ENCODE results near the gene PRSS3. TPM values are rescaled to one million over a fixed set of nuclear protein-coding genes. Genes with fewer than 3 reads are reported as not detected.
"Not testable (repeated sequence)": the region's sequence is repeated elsewhere in the genome, so short reads cannot be mapped to it uniquely, and the experiment has no call there.

Gene PRSS3
- total RNA-seq, 2 donors from 2014 or later, result 0.23 to 1.5 TPM

DNA sequence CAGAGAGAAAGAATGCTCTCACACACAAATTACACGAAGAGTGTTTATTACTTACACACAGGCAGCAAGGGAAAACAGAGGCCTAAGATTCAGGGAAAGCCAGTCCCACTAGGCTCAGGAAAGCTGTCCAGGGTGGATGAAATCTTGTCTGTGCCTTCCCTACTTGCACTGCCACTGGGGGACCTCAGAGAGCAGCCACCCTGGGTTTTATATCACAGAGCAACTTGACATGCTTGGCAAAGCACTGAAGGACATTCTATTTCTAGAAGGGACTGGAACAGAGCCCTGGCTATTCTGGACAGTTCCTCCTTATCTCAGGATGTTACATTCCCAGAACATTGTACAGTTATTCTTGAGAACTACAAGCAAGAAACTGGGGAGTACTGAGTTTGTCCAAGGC lies 7.5 kb upstream of the PRSS3 start:
- H3K27ac ChIP-seq, result no peak overlapping the region
- H3K36me3 ChIP-seq, result no peaks in the 10 kb centered on the region
- H3K27me3 ChIP-seq (replicated peaks; ENCODE audit: insufficient read depth), result no peaks in the 10 kb centered on the region
- H3K4me3 ChIP-seq, result no peak overlapping the region
- DNase-seq (ENCODE audit: low spot score), result no peak
- WGBS, result 0% methylated on average over 1 of the region's 1 CpG
- no peaks in the 10 kb centered on the region for H3K4me1 ChIP-seq (replicated peaks)
- intact Hi-C loops (cut with DNase I), result no loop called here
- no peak for TF ChIP-seq POLR2A (IDR thresholded peaks at IDR 0.05)
- TF ChIP-seq, protein P1, sequence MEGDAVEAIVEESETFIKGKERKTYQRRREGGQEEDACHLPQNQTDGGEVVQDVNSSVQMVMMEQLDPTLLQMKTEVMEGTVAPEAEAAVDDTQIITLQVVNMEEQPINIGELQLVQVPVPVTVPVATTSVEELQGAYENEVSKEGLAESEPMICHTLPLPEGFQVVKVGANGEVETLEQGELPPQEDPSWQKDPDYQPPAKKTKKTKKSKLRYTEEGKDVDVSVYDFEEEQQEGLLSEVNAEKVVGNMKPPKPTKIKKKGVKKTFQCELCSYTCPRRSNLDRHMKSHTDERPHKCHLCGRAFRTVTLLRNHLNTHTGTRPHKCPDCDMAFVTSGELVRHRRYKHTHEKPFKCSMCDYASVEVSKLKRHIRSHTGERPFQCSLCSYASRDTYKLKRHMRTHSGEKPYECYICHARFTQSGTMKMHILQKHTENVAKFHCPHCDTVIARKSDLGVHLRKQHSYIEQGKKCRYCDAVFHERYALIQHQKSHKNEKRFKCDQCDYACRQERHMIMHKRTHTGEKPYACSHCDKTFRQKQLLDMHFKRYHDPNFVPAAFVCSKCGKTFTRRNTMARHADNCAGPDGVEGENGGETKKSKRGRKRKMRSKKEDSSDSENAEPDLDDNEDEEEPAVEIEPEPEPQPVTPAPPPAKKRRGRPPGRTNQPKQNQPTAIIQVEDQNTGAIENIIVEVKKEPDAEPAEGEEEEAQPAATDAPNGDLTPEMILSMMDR (IDR thresholded peaks at IDR 0.05), result no peak
- no peak for TF ChIP-seq POLR2AphosphoS5 (IDR thresholded peaks at IDR 0.05)
- no peaks in the 10 kb centered on the region for H3K9me3 ChIP-seq

DNA sequence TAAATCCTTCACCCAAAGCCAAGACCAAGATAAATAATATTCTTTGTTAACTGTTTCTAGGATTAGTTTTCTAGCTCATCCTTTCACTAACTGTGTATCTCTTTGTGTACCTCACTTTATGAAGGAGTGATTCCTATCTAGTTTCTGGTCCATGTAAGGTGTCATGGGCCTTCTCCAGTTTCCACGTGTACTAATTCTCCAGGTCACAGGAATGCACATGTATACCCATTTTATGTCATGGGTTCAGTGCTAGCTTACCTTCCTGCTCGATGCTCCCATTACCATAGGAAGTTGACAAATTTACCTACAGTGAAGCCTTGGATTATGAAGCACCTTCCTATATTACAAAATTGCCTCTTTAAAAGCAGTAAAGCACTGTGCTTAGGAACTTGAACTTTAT lies 5.9 kb upstream of the PRSS3 start:
- H3K27ac ChIP-seq; intact Hi-C loops (cut with DNase I); DNase-seq (ENCODE audit: low spot score); H3K4me3 ChIP-seq; H3K4me1 ChIP-seq (replicated peaks); H3K9me3 ChIP-seq; H3K27me3 ChIP-seq (replicated peaks; ENCODE audit: insufficient read depth); H3K36me3 ChIP-seq: not testable (repeated sequence)
- 85% methylated on average over 2 of the region's 2 CpGs for WGBS

DNA sequence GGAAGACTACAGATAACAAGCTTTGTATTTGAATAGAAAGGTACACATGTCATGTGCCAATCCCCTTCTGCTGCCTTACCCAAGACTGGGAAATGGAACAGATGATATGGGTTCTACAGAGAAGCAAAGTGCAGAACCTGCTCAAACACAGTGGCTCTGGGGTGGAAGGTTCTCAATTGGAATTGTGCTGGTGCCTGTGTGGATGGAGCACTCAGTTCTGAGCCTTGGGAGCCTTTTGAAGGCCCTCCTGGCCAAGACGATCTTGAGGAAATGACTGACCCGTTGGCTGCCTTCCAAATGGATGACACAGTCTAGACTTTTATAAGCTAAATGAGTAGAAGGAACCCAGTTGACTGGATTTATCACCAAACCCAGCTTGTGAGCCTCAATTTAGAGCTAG lies 4.2 kb upstream of the PRSS3 start:
- DNase-seq (ENCODE audit: low spot score), result no peak
- Histone ChIP-seq H3K4me1 (replicated peaks) (no peaks in the 10 kb centered on the region), H3K9me3 (no peaks in the 10 kb centered on the region), H3K4me3 (no peak overlapping the region), H3K36me3 (no peaks in the 10 kb centered on the region), H3K27ac (no peak overlapping the region), H3K27me3 (replicated peaks; ENCODE audit: insufficient read depth) (no peaks in the 10 kb centered on the region)
- TF ChIP-seq, protein P1 (IDR thresholded peaks at IDR 0.05), result no peak
- no peak for TF ChIP-seq POLR2A (IDR thresholded peaks at IDR 0.05)
- TF ChIP-seq POLR2AphosphoS5 (IDR thresholded peaks at IDR 0.05), result no peak
- intact Hi-C loops (cut with DNase I), result no loop called here
- 29% methylated on average over 2 of the region's 2 CpGs for WGBS

DNA sequence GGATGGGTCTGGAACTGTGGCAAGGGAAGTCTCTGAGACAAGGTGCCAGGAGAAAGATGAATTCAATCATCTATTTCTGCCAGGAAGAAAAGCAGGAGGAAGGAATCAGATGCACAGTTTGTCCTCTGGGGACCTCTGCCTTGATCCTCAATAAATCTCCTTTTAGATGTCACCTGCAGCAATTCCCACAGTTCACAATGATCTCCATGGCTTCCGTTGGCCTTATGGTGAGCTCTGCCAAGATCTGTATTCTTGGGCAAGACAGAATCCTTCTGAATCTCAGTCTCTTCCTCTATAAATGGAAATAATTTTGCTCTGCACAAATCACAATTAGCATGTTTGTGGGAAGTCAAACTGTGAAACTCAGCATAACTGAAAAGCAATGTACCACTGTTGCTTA lies 1.9 kb upstream of the PRSS3 start:
- H3K9me3 ChIP-seq; H3K27ac ChIP-seq; H3K36me3 ChIP-seq; H3K27me3 ChIP-seq (replicated peaks; ENCODE audit: insufficient read depth); DNase-seq (ENCODE audit: low spot score); intact Hi-C loops (cut with DNase I); H3K4me3 ChIP-seq; H3K4me1 ChIP-seq (replicated peaks): not testable (repeated sequence)
- WGBS, result 82% methylated on average over 1 of the region's 1 CpG

GRCh38 chr9:33794560-33794959 lies 801 bp upstream of the PRSS3 start:
- intact Hi-C loops (cut with DNase I), result no loop called here
- Histone ChIP-seq H3K27ac (no peak overlapping the region), H3K4me1 (replicated peaks) (no peaks in the 10 kb centered on the region), H3K4me3 (no peak overlapping the region), H3K9me3 (no peaks in the 10 kb centered on the region), H3K27me3 (replicated peaks; ENCODE audit: insufficient read depth) (no peaks in the 10 kb centered on the region), H3K36me3 (no peaks in the 10 kb centered on the region)
- DNase-seq (ENCODE audit: low spot score), result no peak
- TF ChIP-seq POLR2AphosphoS5 (IDR thresholded peaks at IDR 0.05), result no peak
- TF ChIP-seq POLR2A (IDR thresholded peaks at IDR 0.05), result no peak
- TF ChIP-seq, protein P1 (IDR thresholded peaks at IDR 0.05), result no peak
- WGBS, result 96% methylated on average over 2 of the region's 2 CpGs

- Histone ChIP-seq H3K4me1 (replicated peaks) (no peaks in the 10 kb centered on the region), H3K27me3 (replicated peaks; ENCODE audit: insufficient read depth) (no peaks in the 10 kb centered on the region), H3K9me3 (no peaks in the 10 kb centered on the region), H3K27ac (no peak overlapping the region), H3K4me3 (no peak overlapping the region), H3K36me3 (no peaks in the 10 kb centered on the region)
- no peak for TF ChIP-seq POLR2AphosphoS5 (IDR thresholded peaks at IDR 0.05)
- TF ChIP-seq POLR2A (IDR thresholded peaks at IDR 0.05), result no peak
- TF ChIP-seq, protein P1 (IDR thresholded peaks at IDR 0.05), result no peak
- WGBS, result 41% methylated on average over 4 of the region's 4 CpGs
- intact Hi-C loops (cut with DNase I), result no loop called here
- no peak for DNase-seq (ENCODE audit: low spot score)
Measured at GRCh38 chr9:33795819-33796218, 458 bp downstream of the PRSS3 start.

DNA sequence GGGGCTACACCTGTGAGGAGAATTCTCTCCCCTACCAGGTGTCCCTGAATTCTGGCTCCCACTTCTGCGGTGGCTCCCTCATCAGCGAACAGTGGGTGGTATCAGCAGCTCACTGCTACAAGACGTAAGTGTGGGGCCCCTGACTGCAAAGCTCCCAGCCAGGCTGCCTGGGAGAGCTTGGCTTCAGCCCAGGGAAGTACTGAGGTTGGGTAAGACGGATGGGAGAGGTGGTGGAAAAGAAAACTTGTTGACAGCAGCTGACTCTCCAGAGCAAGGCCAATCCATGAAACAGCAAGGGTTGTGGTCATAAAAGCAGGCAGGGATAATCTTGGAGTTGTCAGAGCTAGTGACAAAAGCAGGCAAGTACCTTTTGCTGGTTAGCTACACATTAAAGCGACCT lies 1.3 kb downstream of the PRSS3 start:
- DNase-seq (ENCODE audit: low spot score); H3K27me3 ChIP-seq (replicated peaks; ENCODE audit: insufficient read depth); H3K9me3 ChIP-seq; H3K4me1 ChIP-seq (replicated peaks); intact Hi-C loops (cut with DNase I); H3K36me3 ChIP-seq; H3K27ac ChIP-seq; H3K4me3 ChIP-seq: not testable (repeated sequence)
- WGBS, result 79% methylated on average over 5 of the region's 5 CpGs
